ENCODE data around the gene SEC22A.

- TF ChIP-seq, protein P1, sequence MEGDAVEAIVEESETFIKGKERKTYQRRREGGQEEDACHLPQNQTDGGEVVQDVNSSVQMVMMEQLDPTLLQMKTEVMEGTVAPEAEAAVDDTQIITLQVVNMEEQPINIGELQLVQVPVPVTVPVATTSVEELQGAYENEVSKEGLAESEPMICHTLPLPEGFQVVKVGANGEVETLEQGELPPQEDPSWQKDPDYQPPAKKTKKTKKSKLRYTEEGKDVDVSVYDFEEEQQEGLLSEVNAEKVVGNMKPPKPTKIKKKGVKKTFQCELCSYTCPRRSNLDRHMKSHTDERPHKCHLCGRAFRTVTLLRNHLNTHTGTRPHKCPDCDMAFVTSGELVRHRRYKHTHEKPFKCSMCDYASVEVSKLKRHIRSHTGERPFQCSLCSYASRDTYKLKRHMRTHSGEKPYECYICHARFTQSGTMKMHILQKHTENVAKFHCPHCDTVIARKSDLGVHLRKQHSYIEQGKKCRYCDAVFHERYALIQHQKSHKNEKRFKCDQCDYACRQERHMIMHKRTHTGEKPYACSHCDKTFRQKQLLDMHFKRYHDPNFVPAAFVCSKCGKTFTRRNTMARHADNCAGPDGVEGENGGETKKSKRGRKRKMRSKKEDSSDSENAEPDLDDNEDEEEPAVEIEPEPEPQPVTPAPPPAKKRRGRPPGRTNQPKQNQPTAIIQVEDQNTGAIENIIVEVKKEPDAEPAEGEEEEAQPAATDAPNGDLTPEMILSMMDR (IDR thresholded peaks at IDR 0.05) = no peak
- TF ChIP-seq EZH2phosphoT487 (IDR thresholded peaks at IDR 0.05; ENCODE audit: borderline replicate concordance, low read depth) = no peak
- no peak for TF ChIP-seq RCOR1 (IDR thresholded peaks at IDR 0.05; ENCODE audit: low read length)
- TF ChIP-seq EP300 (IDR thresholded peaks at IDR 0.05; ENCODE audit: borderline replicate concordance in 1 of 2, low read depth in 1 of 2, low read length in 1 of 2) = no peak
- no peak for TF ChIP-seq SIN3A (IDR thresholded peaks at IDR 0.05; ENCODE audit: borderline replicate concordance, low read depth, low read length)
- TF ChIP-seq, protein P2, sequence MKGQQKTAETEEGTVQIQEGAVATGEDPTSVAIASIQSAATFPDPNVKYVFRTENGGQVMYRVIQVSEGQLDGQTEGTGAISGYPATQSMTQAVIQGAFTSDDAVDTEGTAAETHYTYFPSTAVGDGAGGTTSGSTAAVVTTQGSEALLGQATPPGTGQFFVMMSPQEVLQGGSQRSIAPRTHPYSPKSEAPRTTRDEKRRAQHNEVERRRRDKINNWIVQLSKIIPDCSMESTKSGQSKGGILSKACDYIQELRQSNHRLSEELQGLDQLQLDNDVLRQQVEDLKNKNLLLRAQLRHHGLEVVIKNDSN (IDR thresholded peaks at IDR 0.05; ENCODE audit: borderline replicate concordance, low read depth) = no peak
- no peak for TF ChIP-seq FOXM1 (IDR thresholded peaks at IDR 0.05; ENCODE audit: low read depth)
- no peak for TF ChIP-seq POLR2AphosphoS5 (IDR thresholded peaks at IDR 0.05; ENCODE audit: low read depth, low read length)
- TF ChIP-seq NFIC (IDR thresholded peaks at IDR 0.05; ENCODE audit: borderline replicate concordance) = no peak
These were observed 94.1 kb downstream of the SEC22A start for GRCh38 chr3:123295901-123296250.

All from SK-N-SH (cell line).